ENCODE measurements around the gene DNAI1.

The DNAI1 gene

DNA sequence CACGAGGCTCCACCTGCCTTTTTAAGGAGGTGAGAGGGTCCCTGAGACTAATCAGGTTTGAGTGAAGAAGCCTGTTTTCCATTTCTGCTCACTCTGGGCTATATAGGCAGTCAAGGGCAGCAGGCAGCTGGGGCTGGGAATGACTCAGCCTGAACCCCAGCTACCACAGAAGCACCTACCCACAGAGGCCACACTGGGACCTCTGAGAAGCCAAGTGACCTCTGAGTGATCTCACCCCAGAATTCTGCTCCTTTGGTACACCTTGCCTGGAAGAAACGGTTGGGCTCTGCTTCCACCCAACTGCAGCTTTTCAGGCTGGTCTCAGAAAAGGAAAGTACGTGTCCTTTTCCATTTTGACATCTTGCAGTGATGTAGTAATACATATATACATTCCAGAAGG is 7.1 kb upstream of the DNAI1 start:
- Histone ChIP-seq H3K36me3 (ENCODE audit: insufficient read depth) (no peaks in the 10 kb centered on the region), H3K4me2 (no peak overlapping the region), H3K79me2 (ENCODE audit: insufficient read depth, low read depth) (peaks cover 18% of the 10 kb centered on the region), H3K4me1 (ENCODE audit: low read depth, poor library complexity, severe bottlenecking) (peaks cover 27% of the 10 kb centered on the region), H3K27ac (no peak overlapping the region), H3K4me3 (IDR thresholded peaks at IDR 0.05; ENCODE audit: insufficient read depth, low read depth, low read length) (no peak overlapping the region), H2AFZ (ENCODE audit: low read depth) (no peak overlapping the region), H3K9ac (no peak overlapping the region), H4K20me1 (ENCODE audit: insufficient read depth) (no peaks in the 10 kb centered on the region), H3K27me3 (ENCODE audit: insufficient read depth, low read depth) (no peaks in the 10 kb centered on the region)
- TF ChIP-seq, protein P1, sequence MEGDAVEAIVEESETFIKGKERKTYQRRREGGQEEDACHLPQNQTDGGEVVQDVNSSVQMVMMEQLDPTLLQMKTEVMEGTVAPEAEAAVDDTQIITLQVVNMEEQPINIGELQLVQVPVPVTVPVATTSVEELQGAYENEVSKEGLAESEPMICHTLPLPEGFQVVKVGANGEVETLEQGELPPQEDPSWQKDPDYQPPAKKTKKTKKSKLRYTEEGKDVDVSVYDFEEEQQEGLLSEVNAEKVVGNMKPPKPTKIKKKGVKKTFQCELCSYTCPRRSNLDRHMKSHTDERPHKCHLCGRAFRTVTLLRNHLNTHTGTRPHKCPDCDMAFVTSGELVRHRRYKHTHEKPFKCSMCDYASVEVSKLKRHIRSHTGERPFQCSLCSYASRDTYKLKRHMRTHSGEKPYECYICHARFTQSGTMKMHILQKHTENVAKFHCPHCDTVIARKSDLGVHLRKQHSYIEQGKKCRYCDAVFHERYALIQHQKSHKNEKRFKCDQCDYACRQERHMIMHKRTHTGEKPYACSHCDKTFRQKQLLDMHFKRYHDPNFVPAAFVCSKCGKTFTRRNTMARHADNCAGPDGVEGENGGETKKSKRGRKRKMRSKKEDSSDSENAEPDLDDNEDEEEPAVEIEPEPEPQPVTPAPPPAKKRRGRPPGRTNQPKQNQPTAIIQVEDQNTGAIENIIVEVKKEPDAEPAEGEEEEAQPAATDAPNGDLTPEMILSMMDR (conservative IDR thresholded peaks at IDR 0.05; ENCODE audit: low read depth, low read length): no peak

DNA sequence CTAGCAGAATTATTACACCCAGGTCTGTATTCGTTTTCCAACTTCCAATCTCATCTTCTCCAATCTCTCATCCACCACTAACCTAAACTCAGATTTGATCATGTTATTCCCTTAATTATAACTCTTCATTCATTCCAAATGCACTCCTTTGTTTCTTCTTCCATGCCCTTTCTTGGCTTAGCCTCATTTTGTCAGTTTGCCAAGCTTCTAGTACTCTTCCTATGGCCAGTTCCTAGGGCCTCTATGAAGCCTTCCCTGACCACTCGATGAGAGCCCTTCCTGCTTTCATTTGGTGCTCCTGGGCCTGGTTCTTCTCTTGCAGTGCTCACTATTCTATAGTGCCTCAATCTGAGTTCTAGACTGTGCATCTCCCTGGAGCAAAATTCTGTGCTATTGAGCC is 6.0 kb upstream of the DNAI1 start:
- Histone ChIP-seq H3K36me3 (ENCODE audit: insufficient read depth) (no peaks in the 10 kb centered on the region), H3K9ac (no peak overlapping the region), H4K20me1 (ENCODE audit: insufficient read depth) (no peaks in the 10 kb centered on the region), H3K79me2 (ENCODE audit: insufficient read depth, low read depth) (peaks cover 28% of the 10 kb centered on the region), H3K27ac (no peak overlapping the region), H2AFZ (ENCODE audit: low read depth) (no peak overlapping the region), H3K27me3 (ENCODE audit: insufficient read depth, low read depth) (no peaks in the 10 kb centered on the region), H3K4me3 (IDR thresholded peaks at IDR 0.05; ENCODE audit: insufficient read depth, low read depth, low read length) (no peak overlapping the region), H3K4me1 (ENCODE audit: low read depth, poor library complexity, severe bottlenecking) (peaks cover 33% of the 10 kb centered on the region), H3K4me2 (no peak overlapping the region)
- TF ChIP-seq, protein P1 (conservative IDR thresholded peaks at IDR 0.05; ENCODE audit: low read depth, low read length): no peak

DNA sequence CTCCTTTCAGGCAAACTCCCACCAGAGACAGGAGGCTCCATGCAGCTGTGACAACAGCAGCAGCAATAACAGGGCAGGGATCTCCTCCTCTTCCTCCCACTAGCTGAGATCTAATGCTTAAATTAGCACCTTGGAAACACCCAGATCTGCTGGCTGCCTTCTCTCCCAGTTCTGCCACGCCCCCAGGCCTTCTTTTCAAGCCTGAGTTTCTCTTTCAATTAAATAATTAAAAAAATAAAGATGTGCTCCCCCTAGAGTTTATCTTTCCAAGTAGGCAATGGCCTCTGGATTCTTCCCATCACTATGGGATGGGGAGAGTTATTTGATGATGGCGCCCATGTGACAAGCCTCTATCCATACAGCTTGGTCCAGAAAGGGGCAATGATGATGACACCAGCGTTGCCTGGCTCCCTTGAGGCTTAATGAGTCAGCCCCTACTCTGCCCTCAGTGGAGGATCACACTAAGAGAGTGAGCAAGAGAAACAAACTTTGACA is 4.0 kb upstream of the DNAI1 start:
- Histone ChIP-seq H3K27ac (no peak overlapping the region), H3K9ac (no peak overlapping the region), H3K4me1 (ENCODE audit: low read depth, poor library complexity, severe bottlenecking) (peaks cover 33% of the 10 kb centered on the region), H3K4me3 (IDR thresholded peaks at IDR 0.05; ENCODE audit: insufficient read depth, low read depth, low read length) (no peak overlapping the region), H2AFZ (ENCODE audit: low read depth) (no peak overlapping the region), H4K20me1 (ENCODE audit: insufficient read depth) (no peaks in the 10 kb centered on the region), H3K27me3 (ENCODE audit: insufficient read depth, low read depth) (no peaks in the 10 kb centered on the region), H3K36me3 (ENCODE audit: insufficient read depth) (no peaks in the 10 kb centered on the region), H3K79me2 (ENCODE audit: insufficient read depth, low read depth) (peaks cover 30% of the 10 kb centered on the region), H3K4me2 (no peak overlapping the region)
- TF ChIP-seq, protein P1 (conservative IDR thresholded peaks at IDR 0.05; ENCODE audit: low read depth, low read length): no peak

DNA sequence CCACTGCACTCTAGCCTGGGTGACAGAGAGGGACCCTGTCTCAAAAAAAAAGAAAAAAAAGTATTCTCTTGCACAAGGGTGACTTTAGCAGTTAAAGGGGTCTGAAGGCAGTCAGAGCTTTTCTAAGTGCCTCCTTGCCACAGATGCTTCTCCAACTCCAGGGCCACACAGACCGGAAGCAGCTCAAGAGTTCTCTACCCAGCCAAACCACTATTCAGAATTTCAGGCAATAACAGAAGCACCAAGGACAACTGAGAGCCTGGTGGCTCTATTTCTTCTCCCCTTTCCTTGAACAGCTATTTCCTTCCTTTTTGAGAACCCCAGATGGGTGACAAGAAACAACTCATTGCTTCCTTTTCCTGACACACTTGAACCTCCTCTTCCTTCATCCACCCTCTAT is 2.5 kb upstream of the DNAI1 start:
- peaks cover 26% of the 10 kb centered on the region for H3K79me2 ChIP-seq (ENCODE audit: insufficient read depth, low read depth)

More for the DNA sequence above, 2.5 kb upstream of the DNAI1 start:
- Histone ChIP-seq H3K36me3 (ENCODE audit: insufficient read depth) (no peaks in the 10 kb centered on the region), H3K4me3 (IDR thresholded peaks at IDR 0.05; ENCODE audit: insufficient read depth, low read depth, low read length) (no peak overlapping the region), H3K4me2 (no peak overlapping the region), H3K27me3 (ENCODE audit: insufficient read depth, low read depth) (0 out of 2 replicates have a peak, but pooled peaks cover 2% of the 10 kb centered on the region), H4K20me1 (ENCODE audit: insufficient read depth) (no peaks in the 10 kb centered on the region), H2AFZ (ENCODE audit: low read depth) (no peak overlapping the region), H3K27ac (no peak overlapping the region), H3K4me1 (ENCODE audit: low read depth, poor library complexity, severe bottlenecking) (peaks cover 29% of the 10 kb centered on the region), H3K9ac (no peak overlapping the region)
- TF ChIP-seq, protein P1 (conservative IDR thresholded peaks at IDR 0.05; ENCODE audit: low read depth, low read length): no peak
